HepG2 (cell line): ENCODE measurements around the gene NDEL1.

Source experiments
- GABPA ChIP-seq, 2 experiments: IDR thresholded peaks; 2 replicates each; pipeline ENCODE4 v1.6.1; 2011 to 2016; ENCODE audit warnings: low read depth in 2 of 2, low read length in 1 of 2, missing biosample characterization in 1 of 2, missing genetic modification characterization in 1 of 2
- POLR2AphosphoS5 ChIP-seq: IDR thresholded peaks from 2 replicates; pipeline ENCODE4 v1.6.1; 2012; ENCODE audit warnings: low read depth, low read length
- ZNF232 ChIP-seq: sonication (generic); formaldehyde crosslinking; IDR thresholded peaks from 2 replicates; pipeline ENCODE4 v1.4.0; 2020; ENCODE audit warnings: missing genetic modification reagents, borderline replicate concordance
- ZNF713 ChIP-seq: sonication (generic); formaldehyde crosslinking; IDR thresholded peaks from 2 replicates; pipeline ENCODE4 v1.4.0; 2020; ENCODE audit warnings: mild to moderate bottlenecking, missing genetic modification reagents
- ZSCAN12 ChIP-seq: sonication (generic); formaldehyde crosslinking; IDR thresholded peaks from 2 replicates; pipeline ENCODE4 v1.9.0; 2021; ENCODE audit warnings: mild to moderate bottlenecking, missing genetic modification reagents
- TF ChIP-seq, protein P1 (sequence below): sonication (generic); formaldehyde crosslinking; IDR thresholded peaks from 2 replicates; pipeline ENCODE4 v1.4.0; 2020; ENCODE audit warnings: missing genetic modification reagents, borderline replicate concordance
- TF ChIP-seq, protein P2 (sequence below): sonication (generic); formaldehyde crosslinking; IDR thresholded peaks from 2 replicates; pipeline ENCODE4 v1.5.0; 2020; ENCODE audit warnings: mild to moderate bottlenecking, missing genetic modification reagents, moderate library complexity
- TF ChIP-seq, protein P3 (sequence below): sonication (generic); formaldehyde crosslinking; IDR thresholded peaks from 2 replicates; pipeline ENCODE4 v1.8.1; 2023; ENCODE audit warnings: mild to moderate bottlenecking, missing genetic modification reagents

DNA sequence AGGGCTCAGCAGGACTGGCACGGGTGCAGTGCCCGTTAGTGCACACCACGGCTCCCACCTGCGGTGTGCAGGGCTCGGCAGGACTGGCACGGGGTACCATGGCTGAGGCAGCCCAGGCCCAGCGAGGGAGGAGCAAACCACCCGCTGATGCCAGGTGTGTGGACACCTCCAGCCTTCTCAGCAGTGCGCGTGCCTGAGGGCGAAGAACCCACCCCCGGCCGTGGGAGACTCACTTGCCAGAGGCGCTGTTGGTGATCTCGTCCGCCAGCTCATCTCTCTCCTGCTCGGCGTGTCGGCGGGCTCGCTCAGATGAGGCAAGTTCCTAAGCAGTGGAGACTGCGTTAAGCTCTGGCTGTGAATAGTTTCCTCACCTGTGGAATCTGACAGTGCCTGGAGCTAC is 45.4 kb downstream of the NDEL1 start:
- TF ChIP-seq, protein P1, sequence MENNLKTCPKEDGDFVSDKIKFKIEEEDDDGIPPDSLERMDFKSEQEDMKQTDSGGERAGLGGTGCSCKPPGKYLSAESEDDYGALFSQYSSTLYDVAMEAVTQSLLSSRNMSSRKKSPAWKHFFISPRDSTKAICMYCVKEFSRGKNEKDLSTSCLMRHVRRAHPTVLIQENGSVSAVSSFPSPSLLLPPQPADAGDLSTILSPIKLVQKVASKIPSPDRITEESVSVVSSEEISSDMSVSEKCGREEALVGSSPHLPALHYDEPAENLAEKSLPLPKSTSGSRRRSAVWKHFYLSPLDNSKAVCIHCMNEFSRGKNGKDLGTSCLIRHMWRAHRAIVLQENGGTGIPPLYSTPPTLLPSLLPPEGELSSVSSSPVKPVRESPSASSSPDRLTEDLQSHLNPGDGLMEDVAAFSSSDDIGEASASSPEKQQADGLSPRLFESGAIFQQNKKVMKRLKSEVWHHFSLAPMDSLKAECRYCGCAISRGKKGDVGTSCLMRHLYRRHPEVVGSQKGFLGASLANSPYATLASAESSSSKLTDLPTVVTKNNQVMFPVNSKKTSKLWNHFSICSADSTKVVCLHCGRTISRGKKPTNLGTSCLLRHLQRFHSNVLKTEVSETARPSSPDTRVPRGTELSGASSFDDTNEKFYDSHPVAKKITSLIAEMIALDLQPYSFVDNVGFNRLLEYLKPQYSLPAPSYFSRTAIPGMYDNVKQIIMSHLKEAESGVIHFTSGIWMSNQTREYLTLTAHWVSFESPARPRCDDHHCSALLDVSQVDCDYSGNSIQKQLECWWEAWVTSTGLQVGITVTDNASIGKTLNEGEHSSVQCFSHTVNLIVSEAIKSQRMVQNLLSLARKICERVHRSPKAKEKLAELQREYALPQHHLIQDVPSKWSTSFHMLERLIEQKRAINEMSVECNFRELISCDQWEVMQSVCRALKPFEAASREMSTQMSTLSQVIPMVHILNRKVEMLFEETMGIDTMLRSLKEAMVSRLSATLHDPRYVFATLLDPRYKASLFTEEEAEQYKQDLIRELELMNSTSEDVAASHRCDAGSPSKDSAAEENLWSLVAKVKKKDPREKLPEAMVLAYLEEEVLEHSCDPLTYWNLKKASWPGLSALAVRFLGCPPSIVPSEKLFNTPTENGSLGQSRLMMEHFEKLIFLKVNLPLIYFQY (CRISPR knock-in tag): no peak
- TF ChIP-seq, protein P2, sequence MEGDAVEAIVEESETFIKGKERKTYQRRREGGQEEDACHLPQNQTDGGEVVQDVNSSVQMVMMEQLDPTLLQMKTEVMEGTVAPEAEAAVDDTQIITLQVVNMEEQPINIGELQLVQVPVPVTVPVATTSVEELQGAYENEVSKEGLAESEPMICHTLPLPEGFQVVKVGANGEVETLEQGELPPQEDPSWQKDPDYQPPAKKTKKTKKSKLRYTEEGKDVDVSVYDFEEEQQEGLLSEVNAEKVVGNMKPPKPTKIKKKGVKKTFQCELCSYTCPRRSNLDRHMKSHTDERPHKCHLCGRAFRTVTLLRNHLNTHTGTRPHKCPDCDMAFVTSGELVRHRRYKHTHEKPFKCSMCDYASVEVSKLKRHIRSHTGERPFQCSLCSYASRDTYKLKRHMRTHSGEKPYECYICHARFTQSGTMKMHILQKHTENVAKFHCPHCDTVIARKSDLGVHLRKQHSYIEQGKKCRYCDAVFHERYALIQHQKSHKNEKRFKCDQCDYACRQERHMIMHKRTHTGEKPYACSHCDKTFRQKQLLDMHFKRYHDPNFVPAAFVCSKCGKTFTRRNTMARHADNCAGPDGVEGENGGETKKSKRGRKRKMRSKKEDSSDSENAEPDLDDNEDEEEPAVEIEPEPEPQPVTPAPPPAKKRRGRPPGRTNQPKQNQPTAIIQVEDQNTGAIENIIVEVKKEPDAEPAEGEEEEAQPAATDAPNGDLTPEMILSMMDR (CRISPR knock-in tag): no peak
- no peak for TF ChIP-seq ZNF232
- TF ChIP-seq, protein P3, sequence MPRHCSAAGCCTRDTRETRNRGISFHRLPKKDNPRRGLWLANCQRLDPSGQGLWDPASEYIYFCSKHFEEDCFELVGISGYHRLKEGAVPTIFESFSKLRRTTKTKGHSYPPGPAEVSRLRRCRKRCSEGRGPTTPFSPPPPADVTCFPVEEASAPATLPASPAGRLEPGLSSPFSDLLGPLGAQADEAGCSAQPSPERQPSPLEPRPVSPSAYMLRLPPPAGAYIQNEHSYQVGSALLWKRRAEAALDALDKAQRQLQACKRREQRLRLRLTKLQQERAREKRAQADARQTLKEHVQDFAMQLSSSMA (CRISPR knock-in tag): no peak
- TF ChIP-seq ZNF713: no peak
- TF ChIP-seq POLR2AphosphoS5: no peak
- TF ChIP-seq ZSCAN12 (CRISPR knock-in tag): no peak
- TF ChIP-seq GABPA (IDR thresholded peaks at IDR 0.05; ENCODE audit: low read depth, low read length): no peak
- TF ChIP-seq GABPA (CRISPR knock-in tag; IDR thresholded peaks at IDR 0.05; ENCODE audit: low read depth): no peak
